ENCODE data around the gene CDH4.

CDH4 gene

GRCh38 chr20:61561111-61561830 is 309.2 kb downstream of the CDH4 start:
- DNase-seq (ENCODE audit: low read depth) = no peak

- no peak for DNase-seq (ENCODE audit: low read depth)
These were observed 310.4 kb downstream of the CDH4 start for GRCh38 chr20:61562491-61562890.

- DNase-seq (ENCODE audit: low read depth) = no peak
These were observed 310.9 kb downstream of the CDH4 start for GRCh38 chr20:61562897-61563504.

GRCh38 chr20:61564628-61565027 is 312.6 kb downstream of the CDH4 start:
- no peak for DNase-seq (ENCODE audit: low read depth)

GRCh38 chr20:61565791-61566190 is 313.7 kb downstream of the CDH4 start:
- DNase-seq (ENCODE audit: low read depth) = no peak

- DNase-seq (ENCODE audit: low read depth) = no peak
These were observed 314.6 kb downstream of the CDH4 start for GRCh38 chr20:61566691-61567090.

- DNase-seq (ENCODE audit: low read depth) = no peak
These were observed 315.1 kb downstream of the CDH4 start for GRCh38 chr20:61567204-61567603.

- no peak for DNase-seq (ENCODE audit: low read depth)
These were observed 317.8 kb downstream of the CDH4 start for GRCh38 chr20:61569825-61570224.

GRCh38 chr20:61570646-61571195 is 318.7 kb downstream of the CDH4 start:
- DNase-seq (ENCODE audit: low read depth) = no peak

- DNase-seq (ENCODE audit: low read depth) = no peak
These were observed 319.2 kb downstream of the CDH4 start for GRCh38 chr20:61571221-61571620.

GRCh38 chr20:61571916-61572711 is 320.1 kb downstream of the CDH4 start:
- DNase-seq (ENCODE audit: low read depth) = no peak

- no peak for DNase-seq (ENCODE audit: low read depth)
These were observed 320.7 kb downstream of the CDH4 start for GRCh38 chr20:61572789-61573188.

GRCh38 chr20:61573415-61574305 is 321.6 kb downstream of the CDH4 start:
- DNase-seq (ENCODE audit: low read depth) = no peak

GRCh38 chr20:61575151-61575937 is 323.3 kb downstream of the CDH4 start:
- DNase-seq (ENCODE audit: low read depth) = no peak

- DNase-seq (ENCODE audit: low read depth) = no peak
These were observed 324.3 kb downstream of the CDH4 start for GRCh38 chr20:61576372-61576771.

- DNase-seq (ENCODE audit: low read depth) = no peak
These were observed 325.0 kb downstream of the CDH4 start for GRCh38 chr20:61577065-61577464.

- DNase-seq (ENCODE audit: low read depth) = no peak
These were observed 327.8 kb downstream of the CDH4 start for GRCh38 chr20:61579908-61580307.

GRCh38 chr20:61580958-61581824 is 329.1 kb downstream of the CDH4 start:
- no peak for DNase-seq (ENCODE audit: low read depth)

GRCh38 chr20:61581825-61582188 is 329.7 kb downstream of the CDH4 start:
- no peak for DNase-seq (ENCODE audit: low read depth)

Data from activated T-cell treated with anti-CD3 and anti-CD28 coated beads for 48 hours (primary cell).